D341Med (cell line): ENCODE data around the gene MPHOSPH9.

ENCODE experiments used
- DNase-seq: peaks from one replicate; pipeline ENCODE4 v3.0.0; 2012; ENCODE audit warnings: low spot score

The MPHOSPH9 gene

DNA sequence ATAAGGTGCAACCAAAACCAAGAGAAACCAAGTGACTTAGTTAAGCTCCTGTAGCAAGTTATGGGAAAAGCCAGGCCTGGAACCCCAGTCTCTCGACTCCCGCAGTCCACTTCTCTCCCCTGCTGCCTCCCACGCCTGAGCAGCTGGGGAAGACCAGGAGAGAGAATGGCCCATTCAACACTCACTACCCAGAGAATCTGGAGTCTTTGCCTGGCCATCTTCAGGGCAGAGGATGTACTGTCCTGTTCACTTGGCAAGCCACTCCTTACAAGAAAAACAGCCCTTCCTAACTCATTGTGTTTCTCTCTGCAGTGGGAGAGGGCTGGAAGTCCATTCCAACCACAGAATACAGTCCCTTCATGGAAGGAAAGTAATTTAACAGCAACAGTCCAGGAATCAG is 83.9 kb downstream of the MPHOSPH9 start:
- no peak for DNase-seq

DNA sequence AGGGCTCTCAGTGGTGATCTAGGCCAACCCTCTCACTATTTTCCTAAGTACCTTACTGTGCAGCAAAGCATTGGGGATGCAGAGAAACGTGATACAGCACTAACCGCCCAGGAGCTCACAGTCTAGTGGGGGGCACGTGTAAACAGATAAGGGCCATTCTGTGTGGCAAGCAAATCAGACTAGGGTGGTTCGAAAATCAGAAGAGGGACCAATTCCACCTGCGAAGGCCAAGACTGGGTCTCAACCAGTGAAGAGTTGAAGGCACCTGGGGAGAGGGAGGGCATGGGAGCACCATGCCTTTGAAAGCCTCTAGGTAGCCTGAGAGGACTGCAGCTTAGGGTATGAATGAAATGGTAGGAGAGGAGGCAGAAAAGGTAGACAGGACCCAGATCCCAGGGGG is 84.3 kb downstream of the MPHOSPH9 start:
- no peak for DNase-seq

DNA sequence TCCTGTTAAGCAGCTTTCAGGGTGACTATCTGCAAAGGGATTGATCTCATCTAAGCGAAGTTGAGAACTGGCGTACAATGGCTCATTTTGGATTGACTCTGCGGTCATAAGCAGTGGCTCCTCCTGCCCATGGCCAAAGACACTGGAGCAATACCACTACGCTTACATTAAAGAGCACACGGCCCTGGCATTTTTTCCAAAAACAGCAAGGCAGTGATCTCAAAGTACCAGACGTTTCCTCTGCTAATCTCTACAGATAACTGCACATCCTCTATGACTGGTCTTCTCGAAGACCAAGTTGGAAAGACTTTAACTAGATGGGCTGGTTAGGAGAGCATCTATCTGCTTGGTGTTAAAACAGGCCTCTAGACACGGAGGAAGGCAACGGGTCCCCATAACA is 84.7 kb downstream of the MPHOSPH9 start:
- DNase-seq = no peak

DNA sequence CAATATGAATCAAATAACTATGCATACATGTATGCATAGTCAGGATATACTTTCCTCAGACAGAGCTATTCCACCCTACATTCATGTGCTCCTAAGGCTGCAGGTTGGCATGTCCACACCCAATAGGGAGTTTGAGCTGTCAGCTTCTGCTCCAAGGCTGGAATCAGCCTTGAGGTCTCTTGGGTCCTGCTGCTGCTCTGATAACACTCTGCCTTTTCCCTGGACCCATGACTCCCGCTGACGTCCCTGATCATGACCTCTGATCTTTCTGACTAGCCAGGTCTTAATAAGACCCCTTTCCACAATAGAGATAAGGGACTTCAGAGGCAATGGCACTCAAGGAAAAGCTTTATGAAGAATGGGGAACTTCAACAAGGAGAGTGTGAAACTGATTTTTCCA is 87.7 kb downstream of the MPHOSPH9 start:
- no peak for DNase-seq

DNA sequence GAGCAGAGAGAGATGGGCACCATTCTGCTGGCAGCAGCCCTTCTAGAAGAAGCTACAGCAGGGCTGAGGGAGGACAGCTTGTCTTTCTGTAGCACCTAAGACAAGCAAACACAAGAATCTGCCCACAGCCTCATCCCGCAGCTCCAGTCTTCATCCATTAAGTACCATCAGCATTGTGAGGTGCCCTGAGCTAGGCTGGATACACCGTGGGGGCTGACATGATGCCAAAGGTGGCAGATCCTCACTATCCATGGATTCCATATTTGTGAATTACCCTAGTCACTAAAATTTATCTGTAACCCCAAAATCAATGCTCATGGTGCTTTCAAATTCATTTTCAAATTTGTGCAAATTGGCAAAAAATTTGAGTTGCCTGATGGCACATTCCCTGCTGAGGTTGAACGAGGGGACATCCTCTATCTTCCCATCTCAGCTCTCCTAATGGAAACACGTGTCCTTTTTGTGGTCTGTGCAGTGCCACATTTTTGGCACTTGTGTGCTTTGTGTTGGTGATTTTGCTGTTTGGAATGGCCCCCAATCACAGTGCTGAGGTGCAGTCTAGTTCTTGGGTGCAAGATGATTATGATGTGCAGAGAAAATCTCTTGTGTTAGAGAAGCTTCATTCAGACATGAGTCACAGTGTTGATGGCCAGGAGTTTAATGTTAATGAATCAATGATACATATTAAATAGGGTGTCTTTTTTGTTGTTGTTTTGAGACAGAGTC is 89.0 kb downstream of the MPHOSPH9 start:
- no peak for DNase-seq

DNA sequence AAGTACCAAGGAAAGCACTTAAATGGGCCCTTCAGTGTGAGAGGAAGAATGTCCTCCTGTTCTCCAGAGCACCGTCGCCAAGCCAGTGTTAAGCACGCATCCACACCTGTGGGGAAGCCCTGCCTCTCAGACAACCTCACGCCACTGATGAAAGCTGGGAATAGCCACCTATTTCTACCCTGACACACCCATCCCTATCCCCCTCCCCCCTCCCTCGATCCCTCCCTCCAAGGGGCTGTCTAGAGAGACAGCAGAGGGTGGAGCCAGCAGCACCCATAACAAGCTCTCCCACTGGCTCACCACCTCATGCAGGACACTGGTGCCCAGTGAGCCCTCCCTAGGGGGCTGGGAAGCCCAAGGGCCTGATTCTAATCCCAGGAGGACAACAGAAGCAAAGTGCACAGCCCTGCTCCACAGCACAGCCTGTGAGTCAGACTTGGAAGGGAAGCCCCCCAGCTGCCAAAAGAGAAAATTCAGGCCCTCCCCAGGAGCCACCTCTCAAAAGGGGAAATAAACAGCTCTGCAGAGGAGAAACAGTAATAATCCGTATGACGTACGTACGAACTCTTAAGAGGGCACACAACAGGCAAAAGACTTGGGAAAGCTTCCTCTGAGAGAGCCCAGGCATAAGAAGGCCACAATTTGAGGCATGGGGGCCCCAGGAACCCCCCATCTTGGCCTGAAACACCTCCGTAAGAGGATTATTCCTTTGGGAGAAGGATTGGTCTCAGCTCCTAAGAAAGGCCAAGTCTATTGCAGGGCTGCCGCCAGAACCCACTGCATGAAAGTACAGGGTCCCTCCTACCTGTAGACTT is 89.8 kb downstream of the MPHOSPH9 start:
- no peak for DNase-seq

DNA sequence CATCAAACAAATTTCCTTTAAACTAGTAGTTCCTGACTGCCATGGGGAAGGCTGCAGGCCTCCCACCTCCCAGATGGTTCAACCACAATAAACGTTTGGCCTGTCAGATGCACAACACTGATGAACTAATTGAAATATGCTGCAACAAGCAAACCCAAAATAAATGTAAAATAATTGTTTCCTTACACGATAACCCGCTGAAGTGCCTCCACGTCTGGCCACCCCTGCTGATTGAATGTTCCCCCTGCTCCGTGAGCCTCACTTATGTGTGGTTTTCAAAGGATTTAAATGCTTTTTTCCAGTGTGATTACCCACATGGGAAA is 90.5 kb downstream of the MPHOSPH9 start:
- DNase-seq = no peak

DNA sequence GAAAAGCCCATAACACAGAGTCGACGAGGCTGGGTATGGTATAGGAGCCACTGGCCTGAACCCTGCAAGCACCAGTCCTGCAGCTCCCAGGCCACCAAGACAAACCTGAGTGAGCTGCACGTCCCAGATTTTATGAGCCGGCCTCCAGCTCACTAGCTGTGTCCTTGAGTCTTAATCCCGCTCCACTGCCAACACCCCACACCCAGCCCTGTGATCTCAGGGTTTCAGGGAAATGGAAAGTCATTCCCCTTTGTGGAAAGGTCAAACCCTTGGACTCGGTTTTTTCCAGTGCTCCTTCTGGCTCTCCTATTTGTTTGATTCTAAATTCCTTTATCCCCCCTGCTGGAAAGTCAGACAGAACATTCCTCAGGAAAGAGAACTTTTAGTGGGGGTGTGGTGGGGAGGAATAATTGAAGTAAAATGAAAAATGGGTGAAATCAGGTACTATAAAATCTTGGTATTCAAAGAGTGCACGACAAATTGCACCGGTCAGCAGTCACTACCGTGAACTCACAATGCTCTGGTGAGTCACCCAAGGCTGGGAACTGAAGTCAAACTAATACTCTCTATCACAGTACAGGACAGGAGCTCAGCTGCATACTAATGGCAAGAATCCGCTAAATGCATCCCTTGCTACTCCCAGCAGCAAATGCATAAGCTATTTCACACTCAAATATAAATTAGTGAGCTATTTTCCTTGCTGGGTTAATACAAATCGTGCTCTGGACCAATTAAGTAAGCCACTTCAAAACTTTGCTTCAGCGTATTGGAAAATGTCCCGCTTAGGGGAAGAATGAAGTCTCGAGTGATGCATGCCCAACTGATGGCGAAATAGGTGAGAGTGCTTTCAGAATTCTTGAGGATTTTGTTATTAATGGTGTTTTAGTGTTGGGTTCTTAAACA is 91.1 kb downstream of the MPHOSPH9 start:
- no peak for DNase-seq

DNA sequence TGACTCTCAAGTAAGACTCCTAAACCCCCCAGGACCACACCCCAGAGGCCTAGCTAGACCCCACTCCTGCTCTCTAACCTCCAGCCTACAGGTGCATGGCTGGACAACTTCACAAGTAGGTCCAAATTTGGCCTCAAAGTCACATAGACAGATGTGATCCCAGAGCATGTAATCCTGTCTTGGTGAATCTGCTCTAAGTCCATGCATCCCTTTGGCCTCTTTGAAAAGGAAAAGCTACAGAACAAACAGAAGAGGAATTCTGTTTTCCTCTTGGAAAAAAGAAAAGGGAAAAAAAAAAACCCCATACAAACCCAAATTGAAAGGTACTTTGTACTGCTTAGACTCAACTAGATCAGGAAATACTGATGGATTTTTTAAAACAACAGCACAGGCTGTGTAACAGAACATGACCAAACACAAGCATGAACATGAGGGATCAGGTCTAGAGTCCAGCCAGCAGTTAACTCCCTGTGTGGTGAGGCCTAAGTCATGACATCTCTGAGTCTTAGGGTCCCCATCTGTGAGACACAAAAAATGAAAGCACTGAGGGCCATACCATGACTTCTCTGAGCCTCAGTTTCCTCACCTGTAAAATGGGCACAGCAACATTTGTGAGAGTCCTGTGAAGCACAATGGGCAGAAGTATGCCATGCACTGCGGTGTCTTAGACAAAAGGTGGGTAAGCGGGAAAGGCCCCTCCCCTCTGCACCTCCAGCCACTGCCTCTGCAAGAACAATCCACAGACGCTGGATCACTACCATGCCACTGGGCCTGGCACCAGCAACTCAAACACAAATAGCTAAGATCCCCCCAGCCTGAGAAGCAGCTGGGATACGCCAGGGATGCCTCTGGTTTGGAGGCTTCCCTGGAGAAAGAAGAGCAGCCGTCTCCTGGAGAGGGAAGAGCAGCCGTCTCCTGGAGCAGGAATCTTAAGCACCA is 92.0 kb downstream of the MPHOSPH9 start:
- no peak for DNase-seq

DNA sequence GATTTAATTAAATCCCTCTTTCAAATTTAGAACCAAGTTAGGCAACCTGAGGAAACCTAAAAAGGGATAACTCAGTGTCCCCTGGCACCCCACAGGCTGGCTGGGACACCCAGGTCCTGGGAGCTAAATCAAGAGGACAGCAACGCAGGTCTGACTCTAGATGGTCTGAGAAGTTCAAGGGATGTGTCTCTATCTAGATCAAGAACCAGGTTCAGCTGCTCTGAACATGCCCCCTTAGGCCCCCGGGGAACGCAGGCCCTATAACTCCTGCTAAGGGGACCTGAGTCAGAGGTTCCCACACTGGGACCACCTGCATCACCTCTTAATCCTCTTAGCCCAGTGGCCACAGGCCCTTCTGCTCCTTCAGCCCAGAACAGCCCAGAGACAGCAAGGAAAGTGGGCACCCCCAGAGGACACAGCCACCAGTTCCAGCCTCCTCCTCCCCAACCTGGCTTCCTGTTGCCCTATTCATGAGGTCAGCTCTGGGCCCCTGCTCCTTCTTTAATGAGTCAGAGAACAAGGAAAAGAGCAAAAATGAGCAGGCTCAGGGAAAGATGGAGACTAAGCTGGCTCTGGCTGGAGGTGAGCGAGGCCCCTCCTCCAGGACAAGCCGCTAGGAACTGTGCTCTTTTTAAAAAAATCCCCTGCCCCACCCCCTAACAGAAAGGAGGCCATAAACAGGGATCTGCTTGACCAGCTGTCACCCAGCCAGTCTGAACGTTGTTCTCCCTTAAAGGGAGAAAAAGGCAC is 92.8 kb downstream of the MPHOSPH9 start:
- DNase-seq = no peak

DNA sequence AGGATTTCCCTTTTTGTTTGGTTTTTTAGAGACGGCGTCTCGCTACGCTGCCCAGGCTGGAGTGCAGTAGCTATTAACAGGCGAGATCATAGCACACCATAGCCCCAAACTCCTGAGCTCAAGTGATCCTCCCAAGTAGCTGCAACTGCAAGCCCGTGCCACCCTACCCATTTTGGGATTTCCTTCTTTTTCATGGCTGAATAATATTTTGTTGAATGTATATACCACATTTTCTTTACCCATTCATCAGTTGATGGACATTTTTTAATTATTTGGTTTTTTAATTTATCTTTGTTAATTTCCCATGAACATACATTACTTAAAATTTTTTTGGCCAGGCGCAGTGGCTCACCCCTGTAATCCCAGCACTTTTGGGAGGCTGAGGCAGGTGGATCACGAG is 97.3 kb downstream of the MPHOSPH9 start:
- DNase-seq = no peak

DNA sequence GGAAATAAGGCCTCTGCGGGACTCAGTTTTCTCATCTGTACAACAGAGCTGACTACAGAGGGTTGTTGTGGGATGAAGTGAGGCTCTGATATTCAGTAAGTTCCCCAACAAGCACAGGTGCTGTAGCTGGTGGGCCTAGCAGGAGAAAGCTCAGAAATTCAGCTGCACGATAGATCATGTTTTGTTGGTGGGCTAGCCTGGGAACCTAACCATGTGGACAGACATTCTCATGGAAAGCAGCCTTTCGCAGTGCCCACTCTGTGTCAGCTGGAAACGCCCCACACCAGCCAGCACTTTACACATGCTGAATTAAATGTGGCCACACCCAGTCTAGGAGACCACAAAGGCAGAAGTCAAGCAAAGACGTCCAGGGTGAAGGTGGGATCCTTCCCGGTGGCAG is 98.1 kb downstream of the MPHOSPH9 start:
- no peak for DNase-seq

DNA sequence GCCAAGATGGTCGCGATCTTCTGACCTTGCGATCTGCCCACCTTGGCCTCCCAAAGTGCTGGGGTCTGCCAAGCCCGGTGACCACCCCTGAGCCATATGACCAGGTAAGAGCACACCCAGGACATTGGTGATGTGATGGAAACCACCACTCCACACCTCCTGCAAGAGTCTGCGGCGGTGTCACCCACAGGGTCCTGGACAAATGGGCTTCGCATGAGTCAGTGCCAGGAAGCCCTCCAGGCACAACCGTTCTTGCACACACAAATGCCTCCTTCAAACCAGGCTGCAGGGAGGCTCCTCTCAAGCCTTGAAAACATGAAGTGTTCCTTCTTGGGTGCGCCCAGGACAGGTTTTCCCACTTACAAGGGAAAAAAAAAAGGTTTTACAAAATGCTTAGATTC is 98.7 kb downstream of the MPHOSPH9 start:
- DNase-seq = no peak

DNA sequence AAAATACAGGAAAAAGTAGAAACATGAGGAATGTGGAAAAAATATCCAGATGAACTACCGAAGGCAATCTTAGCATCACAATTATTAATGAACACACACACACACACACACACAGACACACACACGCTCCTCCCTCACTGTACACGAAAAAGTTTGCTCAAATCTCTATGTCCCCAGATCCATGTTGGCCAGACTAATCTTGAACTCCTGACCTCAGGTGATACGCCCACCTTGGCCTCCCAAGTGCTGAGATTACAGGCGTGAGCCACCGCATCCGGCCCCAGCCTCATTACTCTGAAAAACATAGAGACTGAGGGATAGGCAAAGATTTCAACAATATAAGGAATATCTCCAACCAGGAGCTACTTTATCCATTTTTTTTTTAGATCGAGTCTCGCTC is 99.2 kb downstream of the MPHOSPH9 start:
- no peak for DNase-seq

DNA sequence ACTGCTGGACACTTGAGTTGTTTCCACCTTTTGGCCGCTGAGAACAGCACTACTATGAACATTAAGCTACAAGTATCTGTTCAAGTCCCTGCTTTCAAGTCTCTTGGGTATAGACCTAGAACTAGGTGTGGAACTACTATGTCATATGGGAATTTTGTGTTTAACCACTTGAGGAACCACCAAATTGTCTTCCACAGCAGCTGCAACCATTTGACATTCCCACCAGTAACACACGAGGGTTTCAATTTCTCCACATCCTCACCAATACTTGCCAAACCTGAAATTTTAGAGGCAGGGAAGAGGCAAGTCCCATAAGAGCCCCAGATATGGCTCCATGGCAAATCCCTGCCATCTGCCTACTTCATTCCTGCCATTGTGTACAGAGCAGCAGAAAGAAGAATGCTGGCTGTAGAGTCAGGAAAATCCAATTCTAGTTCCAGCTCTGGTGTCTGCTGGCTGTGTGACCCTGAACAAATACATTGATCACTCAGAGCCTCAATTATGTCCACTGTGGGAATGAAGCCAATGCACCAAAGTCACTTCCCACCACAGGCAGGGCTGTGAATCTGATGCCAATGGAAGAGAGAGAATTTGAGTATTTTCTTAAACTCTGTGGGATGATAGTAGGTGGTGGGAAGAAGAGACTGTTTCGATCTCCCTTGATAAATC is 99.9 kb downstream of the MPHOSPH9 start:
- DNase-seq = no peak

DNA sequence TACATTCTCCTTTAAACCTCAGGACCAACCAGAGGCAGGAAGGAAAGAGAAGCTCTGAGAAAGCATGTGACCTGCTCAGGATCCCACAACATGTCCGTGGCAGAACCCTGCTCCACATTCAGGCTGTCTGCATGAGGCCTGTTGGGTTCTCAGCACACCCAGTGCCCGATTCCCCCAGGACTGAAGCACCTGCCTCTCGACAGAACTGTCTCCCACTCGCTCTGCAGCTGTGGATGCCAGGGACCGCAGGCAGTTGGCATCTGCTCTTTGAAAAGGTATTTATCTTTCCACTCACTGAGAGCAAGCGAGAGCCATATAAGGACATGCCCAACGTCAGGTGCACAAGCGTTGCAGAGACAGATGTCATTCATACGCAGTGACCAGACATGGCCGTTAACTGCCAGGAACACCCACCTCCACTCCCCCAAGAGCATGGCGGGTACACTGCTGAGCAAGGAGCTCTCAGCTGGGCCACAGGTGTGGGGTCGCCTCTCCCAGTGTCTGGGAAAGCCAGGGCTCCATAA is 101.0 kb downstream of the MPHOSPH9 start:
- DNase-seq = peak; percentile 24

DNA sequence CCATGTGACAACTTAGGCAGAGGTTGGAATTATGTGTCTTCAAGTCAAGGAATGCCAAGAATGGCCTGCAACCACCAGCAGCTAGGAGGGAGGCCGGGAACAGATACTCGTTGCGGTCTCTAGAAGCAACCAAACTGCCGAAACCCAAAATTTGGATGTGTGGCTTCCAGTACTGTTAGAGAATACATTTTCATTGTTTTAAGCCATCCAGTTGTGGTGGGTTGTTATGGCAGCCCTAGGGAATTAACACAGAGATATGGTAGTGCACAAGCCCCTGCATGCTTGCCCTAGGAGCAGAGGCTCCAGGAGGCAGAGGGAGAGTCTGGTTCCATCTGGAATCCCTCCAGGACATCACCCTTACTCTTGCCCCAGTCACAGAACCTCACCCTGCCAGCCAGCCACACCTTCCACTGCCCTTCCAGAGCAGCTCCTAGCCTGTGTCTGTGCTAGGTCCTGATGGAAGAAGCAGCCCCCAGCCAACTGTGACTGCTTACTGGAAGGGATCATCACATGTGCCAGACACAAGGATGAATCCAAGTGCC is 101.6 kb downstream of the MPHOSPH9 start:
- DNase-seq = no peak

DNA sequence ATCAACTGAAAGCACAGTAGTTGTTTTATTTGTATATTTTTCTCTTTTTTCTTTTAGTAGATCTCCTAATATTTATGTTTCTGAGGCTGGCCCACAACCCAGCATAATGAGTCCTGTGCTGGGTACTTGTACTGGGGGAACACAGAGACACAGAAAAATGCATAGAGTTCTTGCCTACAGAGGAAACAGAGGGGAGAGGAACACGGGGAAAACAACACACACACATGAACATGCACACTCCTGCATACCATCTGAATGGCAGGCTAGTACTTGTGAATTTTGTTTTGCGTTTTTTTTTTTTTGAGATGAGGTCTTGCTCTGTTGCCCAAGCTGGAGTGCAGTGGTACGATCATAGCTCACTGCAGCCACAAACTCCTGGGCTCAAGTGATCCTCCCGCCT is 103.3 kb downstream of the MPHOSPH9 start:
- no peak for DNase-seq

DNA sequence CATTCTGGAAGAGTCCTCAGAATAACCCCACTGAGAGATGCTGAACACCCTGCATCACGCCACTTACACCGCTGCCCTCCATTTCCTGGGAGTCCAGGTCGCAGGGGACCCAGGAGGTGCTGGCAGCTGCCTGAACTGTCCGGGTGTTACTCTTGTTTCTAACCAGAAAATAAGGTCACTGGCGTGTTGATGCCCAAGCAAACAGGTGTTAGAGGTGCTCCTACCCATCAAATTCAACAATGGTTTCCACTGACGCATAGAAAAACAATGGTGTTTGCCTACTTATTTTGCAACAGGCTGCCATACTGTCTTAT is 105.8 kb downstream of the MPHOSPH9 start:
- DNase-seq = no peak
